Measurements from ENCODE around the gene TMEM255A. TPM values are rescaled to one million over a fixed set of nuclear protein-coding genes. Genes with fewer than 3 reads are reported as not detected.

The TMEM255A gene
- total RNA-seq, 1 donor from 2014 or later, result 0.13 TPM

DNA sequence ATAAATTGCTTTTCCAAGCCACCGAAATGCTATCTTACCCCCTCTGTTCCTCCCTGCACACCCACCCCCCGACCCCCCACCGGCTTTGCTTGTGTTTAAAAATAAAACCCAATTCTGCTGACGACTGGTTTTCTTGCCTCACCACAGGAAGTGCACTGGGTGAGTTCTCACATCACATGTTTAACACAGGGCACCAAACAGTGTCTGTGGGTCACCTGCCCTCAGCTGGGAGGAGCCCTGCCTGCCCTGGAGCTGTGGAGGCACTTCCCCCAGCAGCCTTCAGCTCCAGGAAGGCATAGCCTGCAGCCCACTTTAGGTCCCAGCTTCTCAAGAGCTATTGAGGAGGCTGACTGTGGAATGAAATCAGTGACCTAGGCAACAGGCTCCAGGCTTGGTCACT lies 8.8 kb downstream of the TMEM255A start:
- Mint-ChIP-seq H3K27me3 (ENCODE audit: unreplicated experiment) (peaks cover 2% of the 10 kb centered on the region), H3K4me1 (ENCODE audit: unreplicated experiment) (no peaks in the 10 kb centered on the region), H3K27ac (ENCODE audit: unreplicated experiment) (no peak overlapping the region), H3K9me3 (ENCODE audit: unreplicated experiment) (no peaks in the 10 kb centered on the region), H3K36me3 (ENCODE audit: low read depth, unreplicated experiment) (no peaks in the 10 kb centered on the region), H3K4me3 (ENCODE audit: unreplicated experiment) (no peak overlapping the region)
- TF ChIP-seq, protein P1, sequence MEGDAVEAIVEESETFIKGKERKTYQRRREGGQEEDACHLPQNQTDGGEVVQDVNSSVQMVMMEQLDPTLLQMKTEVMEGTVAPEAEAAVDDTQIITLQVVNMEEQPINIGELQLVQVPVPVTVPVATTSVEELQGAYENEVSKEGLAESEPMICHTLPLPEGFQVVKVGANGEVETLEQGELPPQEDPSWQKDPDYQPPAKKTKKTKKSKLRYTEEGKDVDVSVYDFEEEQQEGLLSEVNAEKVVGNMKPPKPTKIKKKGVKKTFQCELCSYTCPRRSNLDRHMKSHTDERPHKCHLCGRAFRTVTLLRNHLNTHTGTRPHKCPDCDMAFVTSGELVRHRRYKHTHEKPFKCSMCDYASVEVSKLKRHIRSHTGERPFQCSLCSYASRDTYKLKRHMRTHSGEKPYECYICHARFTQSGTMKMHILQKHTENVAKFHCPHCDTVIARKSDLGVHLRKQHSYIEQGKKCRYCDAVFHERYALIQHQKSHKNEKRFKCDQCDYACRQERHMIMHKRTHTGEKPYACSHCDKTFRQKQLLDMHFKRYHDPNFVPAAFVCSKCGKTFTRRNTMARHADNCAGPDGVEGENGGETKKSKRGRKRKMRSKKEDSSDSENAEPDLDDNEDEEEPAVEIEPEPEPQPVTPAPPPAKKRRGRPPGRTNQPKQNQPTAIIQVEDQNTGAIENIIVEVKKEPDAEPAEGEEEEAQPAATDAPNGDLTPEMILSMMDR (IDR thresholded peaks at IDR 0.05; ENCODE audit: unreplicated experiment), result no peak
- no peak for DNase-seq (ENCODE audit: low spot score)

DNA sequence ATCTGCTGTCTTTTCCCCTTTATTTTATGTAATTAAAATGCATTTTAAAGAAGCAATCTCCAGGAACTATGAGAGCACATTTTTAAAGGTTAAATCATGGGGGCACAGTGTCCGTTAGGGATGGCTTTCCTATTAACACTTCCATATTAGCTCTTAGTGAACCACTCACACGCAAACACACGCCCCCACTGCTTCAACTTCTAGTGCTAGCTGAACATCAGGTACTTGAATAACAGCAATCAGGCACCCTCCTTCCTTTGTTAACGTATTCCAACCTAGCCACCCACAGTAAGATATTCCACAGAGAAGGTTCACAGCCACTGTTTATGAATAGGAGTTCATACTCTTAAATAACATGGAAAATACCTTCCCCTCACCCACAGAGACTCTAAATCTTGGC lies 9.3 kb downstream of the TMEM255A start:
- H3K36me3 Mint-ChIP-seq (ENCODE audit: low read depth, unreplicated experiment), result no peaks in the 10 kb centered on the region
- no peaks in the 10 kb centered on the region for H3K9me3 Mint-ChIP-seq (ENCODE audit: unreplicated experiment)
- peaks cover 2% of the 10 kb centered on the region for H3K27me3 Mint-ChIP-seq (ENCODE audit: unreplicated experiment)
- H3K4me3 Mint-ChIP-seq (ENCODE audit: unreplicated experiment), result no peak overlapping the region
- H3K4me1 Mint-ChIP-seq (ENCODE audit: unreplicated experiment), result no peaks in the 10 kb centered on the region
- TF ChIP-seq, protein P1 (IDR thresholded peaks at IDR 0.05; ENCODE audit: unreplicated experiment), result no peak
- H3K27ac Mint-ChIP-seq (ENCODE audit: unreplicated experiment), result no peak overlapping the region
- DNase-seq (ENCODE audit: low spot score), result no peak

DNA sequence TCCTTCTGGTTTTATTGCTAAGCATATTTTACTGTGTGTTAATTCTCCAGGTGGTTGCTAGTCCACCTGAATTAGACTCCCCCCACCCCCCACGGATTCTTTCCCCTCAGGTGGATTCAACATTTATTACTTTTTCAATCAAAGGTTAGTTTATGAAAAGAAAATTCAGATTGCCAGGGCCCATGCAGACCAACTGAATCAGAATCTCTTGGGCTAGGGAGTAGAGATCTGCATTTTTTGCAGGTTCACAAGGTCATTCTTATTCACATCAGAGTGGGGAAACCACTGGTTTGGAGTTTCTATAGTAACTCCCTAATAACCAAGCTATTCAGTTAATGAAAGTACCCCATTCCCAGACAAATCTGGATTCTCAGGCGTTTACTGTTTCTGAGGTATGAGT lies 9.8 kb downstream of the TMEM255A start:
- TF ChIP-seq, protein P1 (IDR thresholded peaks at IDR 0.05; ENCODE audit: unreplicated experiment), result no peak
- H3K4me3 Mint-ChIP-seq (ENCODE audit: unreplicated experiment), result no peak overlapping the region
- no peak for DNase-seq (ENCODE audit: low spot score)
- H3K36me3 Mint-ChIP-seq (ENCODE audit: low read depth, unreplicated experiment), result no peaks in the 10 kb centered on the region
- no peak overlapping the region for H3K27ac Mint-ChIP-seq (ENCODE audit: unreplicated experiment)
- no peaks in the 10 kb centered on the region for H3K4me1 Mint-ChIP-seq (ENCODE audit: unreplicated experiment)
- no peaks in the 10 kb centered on the region for H3K9me3 Mint-ChIP-seq (ENCODE audit: unreplicated experiment)
- peaks cover 2% of the 10 kb centered on the region for H3K27me3 Mint-ChIP-seq (ENCODE audit: unreplicated experiment)

DNA sequence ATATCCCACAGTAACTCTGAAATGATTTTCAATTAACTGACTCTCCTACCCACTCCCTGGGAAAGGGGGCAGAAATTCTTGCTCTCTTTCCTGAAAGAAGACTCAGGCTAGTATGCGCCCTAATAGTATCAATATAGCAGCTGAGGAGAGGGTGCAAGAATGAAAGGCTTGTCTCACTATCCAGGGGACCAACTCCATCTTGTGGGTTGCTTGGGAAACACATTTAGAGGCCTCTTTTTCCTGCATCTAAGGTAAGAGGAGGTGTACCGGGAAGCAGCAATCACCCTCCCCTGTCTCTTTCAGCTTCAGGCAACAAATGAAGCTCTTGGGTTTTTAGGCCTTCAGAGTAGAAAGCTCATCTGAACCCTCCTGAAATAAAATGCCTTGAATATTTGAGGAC lies 11.3 kb downstream of the TMEM255A start:
- H3K4me1 Mint-ChIP-seq (ENCODE audit: unreplicated experiment), result no peaks in the 10 kb centered on the region
- no peak overlapping the region for H3K27ac Mint-ChIP-seq (ENCODE audit: unreplicated experiment)
- TF ChIP-seq, protein P1 (IDR thresholded peaks at IDR 0.05; ENCODE audit: unreplicated experiment), result no peak
- H3K27me3 Mint-ChIP-seq (ENCODE audit: unreplicated experiment), result no peaks in the 10 kb centered on the region
- DNase-seq (ENCODE audit: low spot score), result peak; percentile 9
- H3K9me3 Mint-ChIP-seq (ENCODE audit: unreplicated experiment), result no peaks in the 10 kb centered on the region
- H3K36me3 Mint-ChIP-seq (ENCODE audit: low read depth, unreplicated experiment), result no peaks in the 10 kb centered on the region
- H3K4me3 Mint-ChIP-seq (ENCODE audit: unreplicated experiment), result no peak overlapping the region

DNA sequence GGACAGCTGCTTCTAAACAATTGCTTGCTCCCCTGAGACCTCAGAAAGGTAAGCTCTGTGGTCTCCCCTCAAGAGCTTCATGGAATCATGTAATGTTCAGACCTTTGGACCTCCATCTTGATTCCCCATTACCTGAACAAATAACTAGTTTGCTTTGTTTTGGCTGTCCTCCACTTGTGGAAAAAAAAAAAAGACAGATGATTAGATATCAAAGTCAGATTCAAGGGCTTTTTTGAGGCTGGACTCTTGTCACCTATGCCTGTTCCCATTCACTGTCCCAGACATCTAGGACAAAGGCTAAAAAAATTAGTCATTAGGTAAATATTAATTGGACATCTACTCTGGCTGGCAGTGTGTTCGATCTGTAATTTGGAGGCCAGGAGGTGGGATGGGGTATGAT lies 13.3 kb downstream of the TMEM255A start:
- H3K9me3 Mint-ChIP-seq (ENCODE audit: unreplicated experiment), result no peaks in the 10 kb centered on the region
- no peaks in the 10 kb centered on the region for H3K27me3 Mint-ChIP-seq (ENCODE audit: unreplicated experiment)
- H3K36me3 Mint-ChIP-seq (ENCODE audit: low read depth, unreplicated experiment), result no peaks in the 10 kb centered on the region
- no peak for DNase-seq (ENCODE audit: low spot score)
- H3K4me1 Mint-ChIP-seq (ENCODE audit: unreplicated experiment), result no peaks in the 10 kb centered on the region
- H3K27ac Mint-ChIP-seq (ENCODE audit: unreplicated experiment), result no peak overlapping the region
- no peak overlapping the region for H3K4me3 Mint-ChIP-seq (ENCODE audit: unreplicated experiment)
- TF ChIP-seq, protein P1 (IDR thresholded peaks at IDR 0.05; ENCODE audit: unreplicated experiment), result no peak
